ENCODE results near the gene FRMD3.

DNA sequence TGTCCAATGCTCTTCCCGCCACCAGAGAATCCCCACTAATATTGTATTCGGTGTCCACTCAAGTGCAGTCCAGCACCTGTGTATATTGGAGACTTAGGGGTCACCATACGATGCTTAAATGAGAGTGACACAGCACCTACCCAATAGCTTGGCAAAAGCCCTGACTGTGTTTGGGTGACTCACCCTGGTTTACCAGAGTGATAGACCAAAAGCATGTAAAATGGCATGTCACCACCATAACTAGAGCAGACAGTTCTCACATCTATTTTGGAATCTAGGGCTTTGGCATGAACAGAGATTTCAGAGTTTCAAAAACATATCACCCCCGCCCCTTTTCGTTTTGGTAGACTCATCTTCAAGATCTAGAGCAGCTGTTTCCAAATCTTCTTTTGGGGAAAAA, 257.9 kb downstream of the FRMD3 start:
- TF ChIP-seq, protein P1, sequence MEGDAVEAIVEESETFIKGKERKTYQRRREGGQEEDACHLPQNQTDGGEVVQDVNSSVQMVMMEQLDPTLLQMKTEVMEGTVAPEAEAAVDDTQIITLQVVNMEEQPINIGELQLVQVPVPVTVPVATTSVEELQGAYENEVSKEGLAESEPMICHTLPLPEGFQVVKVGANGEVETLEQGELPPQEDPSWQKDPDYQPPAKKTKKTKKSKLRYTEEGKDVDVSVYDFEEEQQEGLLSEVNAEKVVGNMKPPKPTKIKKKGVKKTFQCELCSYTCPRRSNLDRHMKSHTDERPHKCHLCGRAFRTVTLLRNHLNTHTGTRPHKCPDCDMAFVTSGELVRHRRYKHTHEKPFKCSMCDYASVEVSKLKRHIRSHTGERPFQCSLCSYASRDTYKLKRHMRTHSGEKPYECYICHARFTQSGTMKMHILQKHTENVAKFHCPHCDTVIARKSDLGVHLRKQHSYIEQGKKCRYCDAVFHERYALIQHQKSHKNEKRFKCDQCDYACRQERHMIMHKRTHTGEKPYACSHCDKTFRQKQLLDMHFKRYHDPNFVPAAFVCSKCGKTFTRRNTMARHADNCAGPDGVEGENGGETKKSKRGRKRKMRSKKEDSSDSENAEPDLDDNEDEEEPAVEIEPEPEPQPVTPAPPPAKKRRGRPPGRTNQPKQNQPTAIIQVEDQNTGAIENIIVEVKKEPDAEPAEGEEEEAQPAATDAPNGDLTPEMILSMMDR (conservative IDR thresholded peaks at IDR 0.05; ENCODE audit: low read length) = no peak
- TF ChIP-seq EZH2phosphoT487 (IDR thresholded peaks at IDR 0.05; ENCODE audit: borderline replicate concordance) = no peak
